IMR-90 (cell line): Measurements from ENCODE around the gene POGK. TPM values are rescaled to one million over a fixed set of nuclear protein-coding genes. Genes with fewer than 3 reads are reported as not detected.

Experiments used
- ATAC-seq: fragments of 200-7000 bp; cut with Tn5 transposase; 2 replicates; pipeline ENCODE4 v1.9.1; 2020; ENCODE audit warnings: low read depth, mild to moderate bottlenecking, moderate library complexity
- BruUV-seq: library from RNA; stranded (reverse); fragments of 400-500 nt; replicated peaks from 2 replicates; lab custom pipeline; 2021; lab: Mats Ljungman, UMichigan
- CTCF ChIA-PET: fragments of 300-600 bp; formaldehyde crosslinking; extraction: SDS; loops from one replicate; lab custom pipeline; 2021; ENCODE audit warnings: antibody characterized with exemption; lab: Yijun Ruan, JAX
- POLR2A ChIA-PET: fragments of 300-600 bp; sonication (Branson Sonifier 250); formaldehyde crosslinking; loops from one replicate; lab custom pipeline; 2022; ENCODE audit warnings: antibody characterized with exemption; ENCODE audit not compliant: unreplicated experiment; lab: Charles Lee
- DNase-seq: peaks from one replicate; pipeline ENCODE4 v3.0.0; 2013
- H2AFZ ChIP-seq: replicated peaks from 2 replicates; pipeline ENCODE3; 2013; ENCODE audit warnings: low read length, mild to moderate bottlenecking; ENCODE audit not compliant: poor library complexity
- H2AK5ac ChIP-seq: 2 replicates; pipeline ENCODE4 v1.6.1; 2013; ENCODE audit warnings: low read depth, low read length, inconsistent platforms
- H2AK9ac ChIP-seq: replicated peaks from 2 replicates; pipeline ENCODE3; 2013; ENCODE audit warnings: mild to moderate bottlenecking, low read depth, low read length, moderate library complexity; ENCODE audit not compliant: poor library complexity
- H2BK120ac ChIP-seq: 2 replicates; pipeline ENCODE4 v1.6.1; 2013; ENCODE audit warnings: low read depth, low read length, inconsistent platforms
- H2BK15ac ChIP-seq: 3 replicates; pipeline ENCODE4 v1.6.1; 2013; ENCODE audit warnings: low read depth, low read length, inconsistent platforms
- H2BK20ac ChIP-seq: 2 replicates; pipeline ENCODE4 v1.6.1; 2013; ENCODE audit warnings: low read depth, mild to moderate bottlenecking, inconsistent platforms, low read length, moderate library complexity
- H2BK5ac ChIP-seq: 2 replicates; pipeline ENCODE4 v1.6.1; 2013; ENCODE audit warnings: mild to moderate bottlenecking, low read depth, low read length, inconsistent platforms; ENCODE audit not compliant: poor library complexity, severe bottlenecking
- H3K14ac ChIP-seq: replicated peaks from 2 replicates; pipeline ENCODE4 v1.6.1; 2013; ENCODE audit warnings: low read depth, low read length, inconsistent platforms
- H3K18ac ChIP-seq: 2 replicates; pipeline ENCODE4 v1.6.1; 2013; ENCODE audit warnings: low read depth, low read length, control low read depth
- H3K23ac ChIP-seq: 2 replicates; pipeline ENCODE4 v1.6.1; 2013; ENCODE audit warnings: low read depth, low read length, inconsistent platforms
- H3K27ac ChIP-seq: 2 replicates; pipeline ENCODE4 v1.5.1; 2013; ENCODE audit warnings: mild to moderate bottlenecking, control low read depth, low read length; ENCODE audit not compliant: insufficient read depth
- H3K27me3 ChIP-seq: 2 replicates; pipeline ENCODE4 v1.6.1; 2013; ENCODE audit warnings: low read length; ENCODE audit not compliant: control insufficient read depth, insufficient read depth
- H3K36me3 ChIP-seq: 2 replicates; pipeline ENCODE4 v1.6.1; 2013; ENCODE audit warnings: low read length, mixed read lengths; ENCODE audit not compliant: control insufficient read depth, insufficient read depth
- H3K4ac ChIP-seq: 2 replicates; pipeline ENCODE4 v1.6.1; 2013; ENCODE audit warnings: low read depth, low read length, inconsistent platforms
- H3K4me1 ChIP-seq: 2 replicates; pipeline ENCODE4 v1.6.1; 2013; ENCODE audit warnings: low read length, mixed read lengths; ENCODE audit not compliant: control insufficient read depth, insufficient read depth
- H3K4me2 ChIP-seq: 2 replicates; pipeline ENCODE4 v1.6.1; 2013; ENCODE audit warnings: low read depth, mild to moderate bottlenecking, control low read depth, low read length, moderate library complexity
- H3K4me3 ChIP-seq: 2 replicates; pipeline ENCODE4 v1.5.1; 2013; ENCODE audit warnings: low read depth, mild to moderate bottlenecking, control low read depth, low read length, moderate library complexity; ENCODE audit not compliant: insufficient read depth
- H3K56ac ChIP-seq: 2 replicates; pipeline ENCODE4 v1.6.1; 2013; ENCODE audit warnings: low read length, inconsistent platforms; ENCODE audit not compliant: insufficient read depth; ENCODE audit errors: extremely low read depth
- H3K79me1 ChIP-seq, 2 experiments: 2 replicates each; pipeline ENCODE4 v1.6.1; 2013; ENCODE audit warnings: low read length in 2 of 2, inconsistent platforms in 1 of 2, low read depth in 1 of 2
- H3K9ac ChIP-seq: 2 replicates; pipeline ENCODE4 v1.6.1; 2013; ENCODE audit warnings: low read depth, low read length, control low read depth
- H3K9me1 ChIP-seq: 2 replicates; pipeline ENCODE4 v1.6.1; 2013; ENCODE audit warnings: low read length, inconsistent platforms; ENCODE audit not compliant: insufficient read depth
- H3K9me3 ChIP-seq: 2 replicates; pipeline ENCODE4 v1.6.1; 2013; ENCODE audit warnings: low read length; ENCODE audit not compliant: control insufficient read depth, insufficient read depth
- H4K20me1 ChIP-seq: 2 replicates; pipeline ENCODE4 v1.6.1; 2013; ENCODE audit warnings: low read length, inconsistent platforms; ENCODE audit not compliant: insufficient read depth
- H4K5ac ChIP-seq: 2 replicates; pipeline ENCODE4 v1.6.1; 2013; ENCODE audit warnings: mild to moderate bottlenecking, low read depth, low read length, control low read depth
- H4K8ac ChIP-seq, 2 experiments: 2 replicates each; pipeline ENCODE4 v1.6.1; 2013; ENCODE audit warnings: low read depth in 2 of 2, low read length in 2 of 2, control low read depth in 1 of 2, inconsistent platforms in 1 of 2
- H4K91ac ChIP-seq: 2 replicates; pipeline ENCODE4 v1.6.1; 2013; ENCODE audit warnings: low read depth, low read length, inconsistent platforms; ENCODE audit not compliant: insufficient read depth
- BHLHE40 ChIP-seq: fragments of 150-350 bp; IDR thresholded peaks from 2 replicates; pipeline ENCODE4 v1.6.1; 2016; ENCODE audit warnings: mild to moderate bottlenecking, low read depth, low read length
- CEBPB ChIP-seq: IDR thresholded peaks from 2 replicates; pipeline ENCODE4 v1.6.1; 2012; ENCODE audit warnings: low read depth, low read length, improper control_type of control experiment
- CHD1 ChIP-seq: IDR thresholded peaks from 2 replicates; pipeline ENCODE4 v1.6.1; 2012; ENCODE audit warnings: low read depth, low read length, improper control_type of control experiment
- MAFK ChIP-seq: IDR thresholded peaks from 2 replicates; pipeline ENCODE4 v1.6.1; 2012; ENCODE audit warnings: low read depth, low read length, improper control_type of control experiment
- MAZ ChIP-seq: IDR thresholded peaks from 2 replicates; pipeline ENCODE4 v1.6.1; 2012; ENCODE audit warnings: low read depth, mild to moderate bottlenecking, low read length, improper control_type of control experiment, moderate library complexity, borderline replicate concordance
- MXI1 ChIP-seq: IDR thresholded peaks from 2 replicates; pipeline ENCODE4 v1.6.1; 2012; ENCODE audit warnings: low read depth, mild to moderate bottlenecking, low read length, moderate library complexity, borderline replicate concordance
- NFE2L2 ChIP-seq: fragments of 150-350 bp; IDR thresholded peaks from 2 replicates; pipeline ENCODE4 v1.6.1; 2016; ENCODE audit warnings: low read depth, mild to moderate bottlenecking, low read length
- USF2 ChIP-seq: fragments of 150-350 bp; IDR thresholded peaks from 2 replicates; pipeline ENCODE4 v1.6.1; 2017; ENCODE audit warnings: mild to moderate bottlenecking, antibody characterized with exemption, low read length, low read depth
- WGBS, 2 experiments: methylation state at CpG; one replicate each; pipeline versions ENCODE4 v1.1.5 to v1.1.7; 2013; ENCODE audit warnings: missing lambda C conversion rate in 2 of 2; ENCODE audit not compliant: insufficient read length in 1 of 2; ENCODE audit errors: extremely low coverage in 2 of 2; 5-methylcytosine and 5-hydroxymethylcytosine counted together
- dilution Hi-C: fragments of 300-500 bp; cut with HindIII; formaldehyde crosslinking; loops from one replicate; pipeline ENCODE4 v1.14.3; 2018; ENCODE audit warnings: low sequenced_read_pairs; ENCODE audit not compliant: unreplicated experiment
- in situ Hi-C: fragments of 300-500 bp; cut with MboI; formaldehyde crosslinking; loops from 3 replicates; pipeline ENCODE4 v1.14.3; 2019; ENCODE audit warnings: low sequenced_read_pairs, inconsistent platforms, mixed read lengths
- intact Hi-C: fragments of 100-400 bp; cut with micrococcal nuclease; formaldehyde crosslinking; loops from 2 replicates; pipeline ENCODE4 v1.10.0; 2022
- polyA plus RNA-seq, 3 experiments: library from polyadenylated mRNA; depleted of rRNA; stranded (reverse); fragments of >200 nt; gene quantifications; 2 replicates each; pipeline ENCODE4 v1.2.3, GENCODE V29; 2012; ENCODE audit warnings: low replicate concordance in 1 of 3
- total RNA-seq: library from RNA; depleted of rRNA; stranded (reverse); fragments of >200 nt; gene quantifications from 2 replicates; pipeline ENCODE4 v1.2.3, GENCODE V29; 2012

The POGK gene
- total and polyA plus RNA-seq, 2 of the 4 experiments (the other 2 are of a cell fraction), result 11.3 to 25.6 TPM

GRCh38 chr1:166905136-166905535, 65.9 kb downstream of the POGK start:
- no peaks in the 10 kb centered on the region for H4K20me1 ChIP-seq
- DNase-seq (no peak), ATAC-seq (no peak)
- H3K9me1 ChIP-seq, result no peaks in the 10 kb centered on the region
- H3K4me1 ChIP-seq, result peaks cover 3% of the 10 kb centered on the region; the same call in 1 of the 2 replicates
- H2AK9ac ChIP-seq, result no peak overlapping the region
- H4K91ac ChIP-seq, result no peak overlapping the region
- no peak overlapping the region for H2BK20ac ChIP-seq
- no peak overlapping the region for H2AFZ ChIP-seq
- no peak overlapping the region for H3K18ac ChIP-seq
- no peak overlapping the region for H2BK15ac ChIP-seq
- no peaks in the 10 kb centered on the region for H3K79me1 ChIP-seq
- no peaks in the 10 kb centered on the region for H3K36me3 ChIP-seq
- no peak overlapping the region for H3K56ac ChIP-seq
- no peaks in the 10 kb centered on the region for H3K9me3 ChIP-seq
- no peak overlapping the region for H3K9ac ChIP-seq
- in situ Hi-C loops, result no loop called here
- H3K4me3 ChIP-seq, result no peak overlapping the region
- no peak overlapping the region for H3K27ac ChIP-seq
- H2BK5ac ChIP-seq, result no peak overlapping the region
- TF ChIP-seq BHLHE40 (no peak), MXI1 (no peak), USF2 (no peak), MAZ (no peak), CEBPB (no peak), CHD1 (no peak), MAFK (no peak), NFE2L2 (no peak)
- ChIA-PET CTCF (interaction anchor here (1.1 to 1.4 kb wide), 2 partner anchors 11 to 155 kb away, joined by 3 read pairs; no protein-coding TSS in a partner anchor), POLR2A (no interaction called here)
- H2BK120ac ChIP-seq, result no peak overlapping the region
- H2AK5ac ChIP-seq, result no peak overlapping the region
- no peak overlapping the region for H3K23ac ChIP-seq
- dilution Hi-C loops, result no loop called here
- no peaks in the 10 kb centered on the region; the same call in 1 of the 2 replicates for H3K27me3 ChIP-seq
- no peak overlapping the region for H3K4ac ChIP-seq
- H3K4me2 ChIP-seq, result no peak overlapping the region
- H4K8ac ChIP-seq, result no peak overlapping the region
- intact Hi-C loops, result loop anchor here (10.0 kb wide), 1 partner anchor 630 kb away; no protein-coding TSS in a partner anchor
- no CpG with 5 or more reads among the region's 2 CpGs for WGBS, 2 experiments
- no peak overlapping the region for H3K14ac ChIP-seq
- BruUV-seq, result no TSS peak
- H4K5ac ChIP-seq, result no peak overlapping the region
